Right lobe of liver (tissue), 4 donors: ENCODE measurements around the gene PCGF1.

Source experiments
- POLR2A ChIP-seq: fragments of 450-650 bp; IDR thresholded peaks from one replicate; pipeline ENCODE4 v1.6.1; 2017; ENCODE audit warnings: antibody characterized with exemption, mild to moderate bottlenecking
- TF ChIP-seq, protein P1 (sequence below), 4 donors: fragments of 200-600 bp in 3 of 4; fragments of 450-650 bp in 1 of 4; IDR thresholded peaks; one replicate each; pipeline versions ENCODE4 v1.5.1 to v1.8.0; 2016 to 2022; ENCODE audit warnings: antibody characterized with exemption in 4 of 4, mild to moderate bottlenecking in 2 of 4
- donor health status: DM: no; HTN: no; CAD: no.
- donor health status: DM: no; HTN: no; CAD: no.
- donor health status: DM: no; HTN: yes; CAD: no.

- TF ChIP-seq, protein P1, sequence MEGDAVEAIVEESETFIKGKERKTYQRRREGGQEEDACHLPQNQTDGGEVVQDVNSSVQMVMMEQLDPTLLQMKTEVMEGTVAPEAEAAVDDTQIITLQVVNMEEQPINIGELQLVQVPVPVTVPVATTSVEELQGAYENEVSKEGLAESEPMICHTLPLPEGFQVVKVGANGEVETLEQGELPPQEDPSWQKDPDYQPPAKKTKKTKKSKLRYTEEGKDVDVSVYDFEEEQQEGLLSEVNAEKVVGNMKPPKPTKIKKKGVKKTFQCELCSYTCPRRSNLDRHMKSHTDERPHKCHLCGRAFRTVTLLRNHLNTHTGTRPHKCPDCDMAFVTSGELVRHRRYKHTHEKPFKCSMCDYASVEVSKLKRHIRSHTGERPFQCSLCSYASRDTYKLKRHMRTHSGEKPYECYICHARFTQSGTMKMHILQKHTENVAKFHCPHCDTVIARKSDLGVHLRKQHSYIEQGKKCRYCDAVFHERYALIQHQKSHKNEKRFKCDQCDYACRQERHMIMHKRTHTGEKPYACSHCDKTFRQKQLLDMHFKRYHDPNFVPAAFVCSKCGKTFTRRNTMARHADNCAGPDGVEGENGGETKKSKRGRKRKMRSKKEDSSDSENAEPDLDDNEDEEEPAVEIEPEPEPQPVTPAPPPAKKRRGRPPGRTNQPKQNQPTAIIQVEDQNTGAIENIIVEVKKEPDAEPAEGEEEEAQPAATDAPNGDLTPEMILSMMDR (IDR thresholded peaks at IDR 0.05) = no peak
- no peak for TF ChIP-seq POLR2A
Observed at GRCh38 chr2:74498500-74499266, 8.8 kb downstream of the PCGF1 start.
